T-helper 9 cell (primary cell): ENCODE data around the gene ISCU.

Source experiments
- DNase-seq: peaks from one replicate; pipeline ENCODE4 v3.0.0-alpha.2; 2020

The ISCU gene

DNA sequence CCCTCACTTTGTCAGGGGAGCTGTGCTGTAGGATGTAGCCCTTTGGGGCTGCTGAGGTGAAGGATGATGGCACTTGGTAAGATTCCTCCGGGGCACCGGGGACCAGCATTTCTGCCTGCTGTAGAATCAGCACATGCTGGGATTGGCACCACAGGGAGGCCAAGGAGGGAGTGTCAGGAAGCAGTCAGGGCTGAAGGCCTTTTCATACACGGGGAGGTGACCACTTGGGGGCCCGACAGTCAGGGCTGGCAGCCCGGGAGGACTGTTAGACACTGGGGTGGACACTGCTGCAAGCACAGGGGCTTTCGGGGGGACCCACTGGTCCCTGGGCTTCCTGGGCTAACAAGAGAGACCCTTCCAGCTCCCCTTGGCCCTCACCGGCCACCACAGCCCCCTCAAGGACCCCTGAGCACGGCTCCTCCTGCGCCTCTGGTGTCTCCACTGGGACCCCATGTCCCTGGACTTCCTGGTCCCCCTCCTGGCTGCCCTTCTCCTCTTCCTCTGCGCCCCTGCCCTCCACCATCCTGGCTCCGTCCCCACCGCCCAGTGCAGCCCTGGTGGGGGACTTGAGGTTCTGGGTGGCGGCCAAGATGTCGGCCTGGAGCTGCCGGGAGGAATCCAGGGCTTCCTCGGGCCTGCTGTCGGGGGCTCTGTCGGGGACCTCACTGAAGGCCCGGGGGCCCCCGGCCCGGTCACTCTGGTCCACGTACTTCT lies 29.0 kb downstream of the ISCU start:
- DNase-seq: no peak

- no peak for DNase-seq
Measured at GRCh38 chr12:108592033-108592909, 29.9 kb downstream of the ISCU start.

DNA sequence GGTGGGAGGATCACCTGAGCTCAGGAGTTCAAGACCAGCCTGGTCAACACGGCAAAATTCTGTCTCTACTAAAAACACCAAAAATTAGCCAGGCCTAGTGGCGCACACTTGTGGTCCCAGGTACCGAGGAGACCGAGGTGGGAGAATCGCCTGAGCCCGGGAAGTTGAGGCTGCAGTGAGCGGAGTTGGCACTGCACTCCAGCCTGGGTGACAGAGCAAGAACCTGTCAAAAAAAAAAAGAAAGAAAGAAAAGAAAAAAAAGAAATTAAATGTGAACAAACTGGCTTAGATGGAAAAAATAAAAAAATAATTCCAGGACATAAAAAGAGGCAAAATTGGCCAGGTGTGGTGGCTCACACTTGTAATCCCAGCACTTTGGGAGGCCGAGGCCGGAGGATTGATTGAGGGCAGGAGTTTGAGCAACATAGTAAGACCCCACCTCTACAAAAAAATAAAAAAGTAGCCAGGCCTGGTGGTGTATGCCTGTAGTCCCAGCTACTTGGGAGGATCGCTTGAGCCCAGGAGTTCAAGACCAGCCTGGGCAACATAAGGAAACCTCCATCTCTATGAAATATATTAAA lies 32.0 kb downstream of the ISCU start:
- DNase-seq: no peak

DNA sequence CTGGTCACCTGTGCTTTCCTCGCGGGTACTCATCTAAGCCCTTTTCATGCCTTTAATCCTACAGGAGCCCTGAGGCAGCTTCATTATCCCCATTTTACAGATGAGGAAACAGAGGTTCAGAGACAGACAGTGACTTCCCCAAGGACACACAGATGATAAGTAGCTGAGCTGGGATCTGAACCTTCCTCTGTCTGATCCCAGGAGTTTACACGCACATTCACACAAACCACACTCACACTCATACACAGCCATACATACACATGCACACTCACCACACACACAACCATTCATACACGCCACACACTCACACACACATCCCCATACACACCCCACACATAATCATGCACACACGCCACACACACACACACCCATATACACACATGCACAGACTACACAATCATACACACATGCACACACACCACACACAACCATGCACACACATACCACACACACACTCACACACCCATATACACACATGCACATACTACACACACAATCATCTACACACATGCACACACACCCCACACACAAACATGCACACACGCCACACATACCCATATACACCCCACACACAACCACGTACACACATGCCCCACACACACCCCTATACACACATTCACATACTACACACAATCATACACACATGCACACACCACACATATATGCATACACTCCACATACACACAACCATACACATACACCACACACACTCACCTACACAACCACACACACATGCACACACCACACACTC lies 32.7 kb downstream of the ISCU start:
- DNase-seq: no peak

DNA sequence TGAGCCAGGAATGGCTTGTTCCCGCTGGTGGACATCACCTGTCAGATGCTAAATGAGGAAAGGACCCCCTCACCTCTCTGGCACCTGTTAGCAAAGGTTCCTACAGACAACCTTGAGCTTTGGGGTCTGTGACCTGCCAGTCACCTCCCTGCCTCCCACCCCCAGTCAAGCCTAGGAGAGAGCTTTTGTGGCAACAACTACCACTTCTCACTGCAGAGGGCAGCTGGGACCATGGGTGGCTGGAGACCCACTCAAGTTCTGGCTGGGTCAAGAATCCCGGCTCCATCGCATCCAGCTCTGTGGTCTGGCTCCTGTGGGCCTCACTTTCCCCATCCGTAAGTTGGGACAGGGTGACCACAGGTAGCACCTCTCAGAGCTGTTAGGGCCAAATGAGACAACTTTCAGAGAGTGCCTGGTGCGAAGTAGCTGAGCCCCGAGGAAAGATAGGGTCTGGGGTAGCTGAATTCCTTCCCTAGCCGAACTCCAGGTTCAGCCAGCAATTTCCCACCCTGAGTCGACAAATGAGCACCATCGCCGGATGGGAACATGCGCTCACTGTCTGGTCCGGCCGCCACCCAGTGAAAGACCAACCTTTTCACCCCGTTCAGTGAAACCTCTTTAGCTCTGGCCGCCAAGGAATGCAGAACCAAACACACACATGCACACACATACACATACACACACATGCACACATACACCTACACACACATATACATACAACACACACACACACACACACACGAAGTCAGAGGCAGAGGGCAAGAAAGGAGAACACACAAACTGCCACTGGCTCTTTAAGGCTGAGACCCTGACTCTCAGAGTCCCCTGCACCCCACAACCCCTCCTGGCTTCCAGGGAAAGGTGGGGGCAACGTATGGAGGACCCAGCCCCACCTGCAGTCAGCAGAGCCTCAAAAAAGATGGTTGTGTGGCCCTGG lies 33.6 kb downstream of the ISCU start:
- no peak for DNase-seq

DNA sequence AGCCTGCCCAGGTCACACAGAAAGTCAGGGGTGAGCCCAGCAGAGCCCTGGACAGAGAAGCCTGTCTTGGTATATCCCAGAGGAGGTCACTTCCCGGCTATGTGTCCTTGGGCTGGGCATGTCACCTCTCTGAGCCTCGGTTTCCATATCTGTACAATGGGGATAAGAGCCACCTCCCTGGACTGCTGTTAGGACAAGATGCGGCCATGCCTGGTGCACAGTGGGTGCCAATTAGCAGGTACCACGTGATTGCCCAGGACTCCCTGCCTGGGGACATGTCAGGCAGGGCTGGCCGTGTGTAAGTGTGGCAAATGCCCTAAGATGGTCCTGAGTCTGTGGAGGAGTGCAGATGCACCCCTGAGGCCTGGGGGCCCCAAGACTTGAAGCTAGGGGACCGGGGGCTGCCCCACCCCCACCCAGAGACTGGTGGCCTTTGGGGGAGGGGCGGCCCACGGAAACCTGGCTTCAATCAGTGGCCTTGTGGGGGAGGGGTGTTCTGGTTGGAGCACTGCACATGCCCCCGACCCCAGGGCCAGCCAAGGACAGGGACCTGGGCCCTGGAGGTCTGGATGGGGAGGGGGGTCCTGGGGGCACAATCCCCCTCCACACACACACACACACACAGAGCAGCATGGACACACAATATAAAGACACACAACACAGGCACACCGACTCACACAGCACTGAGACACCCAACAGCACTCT lies 34.6 kb downstream of the ISCU start:
- no peak for DNase-seq

DNA sequence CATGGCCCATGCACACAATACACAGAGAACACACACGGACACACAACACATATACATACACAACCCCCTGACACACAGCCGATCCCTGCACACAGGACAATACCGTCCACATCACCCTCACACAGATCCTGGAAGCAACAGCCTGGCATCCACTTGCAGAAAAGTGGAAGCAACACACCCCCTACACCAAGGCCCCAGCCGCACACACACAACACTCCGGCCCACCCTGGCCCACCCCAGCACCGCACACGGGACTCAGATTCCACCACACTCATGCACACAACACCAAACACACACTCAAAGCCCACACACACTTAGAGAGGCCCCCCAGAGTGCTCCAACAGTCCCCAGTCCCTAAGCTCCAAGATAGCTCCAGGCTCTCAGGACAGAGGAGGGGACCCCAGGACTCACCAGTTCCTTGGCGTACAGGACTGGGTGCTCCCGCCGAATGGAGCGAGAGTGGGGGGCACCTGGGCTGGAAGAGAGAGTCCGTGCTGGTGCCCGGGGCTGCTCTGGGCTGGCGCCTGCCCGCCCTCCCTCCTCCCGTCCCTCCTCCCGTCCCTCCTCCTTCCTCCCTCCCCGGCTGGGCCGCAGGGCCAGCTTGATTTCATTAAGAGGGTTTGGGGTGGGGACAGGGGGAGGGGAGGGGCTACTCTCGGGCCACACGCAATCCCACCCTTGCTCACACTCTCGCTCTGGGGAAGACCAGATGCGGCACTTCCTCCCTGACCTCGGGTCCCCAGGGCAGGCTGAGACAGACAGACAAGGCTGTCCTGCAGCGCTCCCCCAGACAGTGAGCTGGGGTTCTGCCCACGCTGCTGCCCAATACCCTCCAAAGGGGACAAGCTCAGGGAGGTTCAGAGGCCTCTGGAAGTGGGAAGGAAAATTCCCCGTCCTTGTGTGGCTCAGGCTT lies 35.4 kb downstream of the ISCU start, which contains the start of gene TMEM119:
Gene TMEM119, minus strand, starts transcription at position 526 of the 913 bp plus-strand sequence. CDS start 5,701 bp downstream, outside the sequence.
- no peak for DNase-seq

DNA sequence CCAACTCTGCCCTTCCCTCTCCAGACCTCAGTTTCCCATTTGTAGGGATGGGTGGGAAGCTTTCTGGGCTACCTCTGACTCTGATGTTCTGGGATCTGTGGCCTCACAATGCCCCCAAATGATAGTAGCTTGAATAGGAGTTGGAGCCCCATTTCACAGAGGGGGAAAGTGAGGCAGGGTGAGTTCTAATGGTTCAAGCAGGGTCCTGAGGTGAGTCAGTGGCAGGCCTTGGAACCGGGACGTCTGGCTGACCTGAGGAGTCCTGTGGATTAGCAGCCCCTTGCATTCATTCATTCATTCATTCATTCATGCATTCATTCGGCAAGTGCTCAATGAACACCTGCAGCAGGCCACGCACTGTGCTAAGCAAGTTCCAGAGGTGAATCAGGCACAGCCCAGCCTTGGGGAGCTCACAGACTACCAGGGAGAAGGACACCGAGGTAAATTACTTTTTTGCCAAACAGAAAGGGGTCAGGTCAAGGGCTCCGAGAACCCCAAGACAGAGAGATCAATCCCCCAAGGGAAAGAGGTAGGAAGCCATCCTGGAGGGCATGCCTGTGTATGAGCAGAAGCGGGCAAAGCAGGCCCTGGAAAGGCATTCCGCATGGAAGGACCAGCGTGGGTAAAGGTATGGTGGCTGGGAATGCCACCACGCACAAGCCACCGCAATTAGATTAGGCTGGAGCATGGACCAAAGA lies 36.3 kb downstream of the ISCU start:
- DNase-seq: no peak

DNA sequence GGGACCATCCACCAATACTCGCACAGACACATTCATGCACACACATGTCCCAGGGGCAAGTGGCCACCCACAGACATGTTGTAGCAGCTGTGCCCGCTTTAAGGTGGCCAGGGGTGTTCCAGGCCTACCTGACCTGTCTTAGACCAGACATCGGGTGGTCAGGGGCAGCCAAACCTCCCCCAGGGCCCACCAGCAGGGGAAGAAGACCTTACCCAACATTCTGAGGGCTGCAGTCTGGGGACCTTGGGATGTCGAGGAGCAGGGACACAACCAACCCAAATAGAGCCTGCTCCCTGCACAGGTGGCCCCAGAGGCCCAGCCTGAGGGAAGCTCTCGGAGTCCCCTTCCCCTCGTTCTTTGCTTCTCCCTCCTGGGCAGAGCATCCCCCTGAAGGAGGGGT lies 37.1 kb downstream of the ISCU start:
- no peak for DNase-seq

GRCh38 chr12:108599948-108600701 lies 37.7 kb downstream of the ISCU start:
- DNase-seq: no peak

GRCh38 chr12:108600702-108601007 lies 38.3 kb downstream of the ISCU start:
- DNase-seq: no peak

- no peak for DNase-seq
Measured at GRCh38 chr12:108602209-108602705, 39.9 kb downstream of the ISCU start.

DNA sequence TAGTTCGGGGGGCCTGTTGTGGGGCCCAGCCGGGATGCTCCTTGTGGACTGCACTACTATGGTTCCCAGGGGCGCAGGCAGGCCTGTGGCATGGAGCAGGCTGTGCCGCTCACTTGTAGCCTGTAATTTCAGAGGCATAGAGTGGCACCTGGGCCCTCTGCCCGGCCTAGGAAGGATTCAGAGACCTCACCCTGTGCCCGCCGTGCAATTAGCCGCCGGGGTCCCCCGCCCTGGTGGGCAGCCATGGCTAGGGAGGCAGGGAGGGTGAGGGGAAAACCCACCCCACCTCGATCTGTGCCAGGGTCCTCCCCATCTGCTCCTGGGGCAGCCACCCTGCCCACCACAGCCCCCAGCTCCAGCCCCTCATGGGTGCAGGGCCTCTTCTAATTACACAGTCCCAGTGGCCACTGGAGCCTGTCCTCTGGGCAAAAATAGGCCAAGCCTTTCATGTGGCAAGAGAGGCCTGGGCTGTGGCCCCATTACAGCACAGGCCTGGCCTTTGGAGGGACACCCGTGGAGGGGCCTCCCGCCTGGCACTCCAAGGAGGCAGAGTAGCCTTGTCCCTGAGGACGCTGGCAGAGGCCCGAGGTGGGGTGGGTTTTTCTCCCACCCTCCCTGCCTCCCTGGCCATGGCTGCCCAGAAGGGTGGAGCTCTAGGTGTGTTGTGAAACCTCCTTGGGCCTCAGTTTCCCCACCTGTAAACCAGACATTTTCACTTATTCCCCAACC lies 40.7 kb downstream of the ISCU start:
- no peak for DNase-seq

GRCh38 chr12:108603743-108604142 lies 41.3 kb downstream of the ISCU start:
- DNase-seq: no peak

DNA sequence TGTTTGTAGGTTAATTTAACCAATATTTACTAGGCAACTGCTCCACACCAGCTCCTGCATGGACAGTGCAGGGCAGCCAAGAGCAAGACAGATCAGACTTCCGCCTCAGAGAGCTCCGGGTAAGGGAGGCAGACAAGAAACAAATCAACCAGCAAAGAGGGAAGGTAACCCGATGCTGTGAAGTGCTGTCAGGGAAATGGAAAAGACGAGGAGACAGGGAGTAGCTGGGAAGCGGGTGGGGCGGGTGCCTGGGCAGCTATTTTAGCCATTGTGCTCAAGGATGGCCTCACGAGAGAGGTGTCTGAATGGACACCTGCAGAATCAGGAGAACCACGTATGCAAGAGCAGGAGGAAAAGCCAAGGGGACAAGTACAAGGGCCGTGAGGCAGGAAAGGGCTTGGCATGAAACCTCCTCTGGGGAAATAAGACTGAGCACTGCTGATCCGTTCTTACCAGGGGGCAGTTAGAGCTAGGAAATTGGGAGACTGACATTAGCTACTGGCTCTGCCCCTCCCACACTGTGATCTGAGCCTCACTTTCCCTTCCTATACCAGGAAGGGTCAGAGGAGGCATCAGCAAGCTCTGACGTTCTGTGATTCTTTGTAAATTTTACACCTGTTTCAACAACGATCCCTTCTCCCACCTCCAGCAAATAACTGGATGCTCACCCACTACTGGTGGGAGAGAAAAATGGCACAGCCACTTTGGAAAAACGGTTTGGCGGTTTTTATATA lies 42.0 kb downstream of the ISCU start:
- DNase-seq: no peak

DNA sequence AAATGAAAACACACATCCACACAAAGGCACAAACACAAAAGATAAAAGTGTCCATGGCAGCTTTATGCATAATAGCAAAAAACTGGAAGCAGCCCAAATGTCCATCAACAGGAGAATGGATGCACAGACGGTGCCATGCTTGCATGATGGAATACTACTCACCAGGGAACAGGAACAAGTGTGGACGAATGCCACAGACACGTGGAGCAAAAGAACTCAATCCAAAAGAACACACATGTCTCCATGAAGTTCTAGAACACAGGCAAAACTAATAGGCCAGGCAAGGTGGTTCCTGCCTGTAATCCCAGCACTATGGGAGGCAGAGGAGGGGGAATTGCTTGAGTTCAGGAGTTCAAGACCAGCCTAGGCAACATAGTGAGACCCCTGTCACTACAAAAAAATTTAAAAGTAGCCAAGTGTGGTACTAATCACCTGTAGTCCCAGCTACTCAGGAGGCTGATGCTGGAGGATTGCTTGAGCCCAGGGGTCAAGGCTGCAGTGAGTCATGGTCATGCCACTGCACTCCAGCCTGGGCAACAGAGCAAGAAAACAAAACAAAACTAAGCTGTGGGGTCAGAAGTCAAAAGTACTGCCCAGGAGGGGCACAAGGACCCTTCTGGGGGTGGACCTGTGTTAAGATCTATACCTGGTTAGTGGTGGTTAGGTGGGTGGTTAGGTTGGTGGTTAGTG lies 42.7 kb downstream of the ISCU start:
- DNase-seq: no peak
